IPS-15b (cell line): ENCODE measurements around the gene HINT2.

Experiments used
- H3K27me3 ChIP-seq: one replicate; pipeline ENCODE4 v1.6.1; 2013; ENCODE audit warnings: low read length; ENCODE audit not compliant: control insufficient read depth, insufficient read depth
- H3K36me3 ChIP-seq: one replicate; pipeline ENCODE4 v1.6.1; 2013; ENCODE audit warnings: low read length; ENCODE audit not compliant: control insufficient read depth, insufficient read depth
- H3K4me1 ChIP-seq: one replicate; pipeline ENCODE4 v1.6.1; 2013; ENCODE audit warnings: mild to moderate bottlenecking, low read length; ENCODE audit not compliant: control insufficient read depth, insufficient read depth
- H3K4me3 ChIP-seq: one replicate; pipeline ENCODE4 v1.5.1; 2013; ENCODE audit warnings: low read depth, low read length
- H3K9ac ChIP-seq: one replicate; pipeline ENCODE4 v1.6.1; 2013; ENCODE audit warnings: low read depth, mild to moderate bottlenecking, low read length
- H3K9me3 ChIP-seq: one replicate; pipeline ENCODE4 v1.6.1; 2013; ENCODE audit warnings: mild to moderate bottlenecking, low read length; ENCODE audit not compliant: control insufficient read depth, insufficient read depth

The HINT2 gene

DNA sequence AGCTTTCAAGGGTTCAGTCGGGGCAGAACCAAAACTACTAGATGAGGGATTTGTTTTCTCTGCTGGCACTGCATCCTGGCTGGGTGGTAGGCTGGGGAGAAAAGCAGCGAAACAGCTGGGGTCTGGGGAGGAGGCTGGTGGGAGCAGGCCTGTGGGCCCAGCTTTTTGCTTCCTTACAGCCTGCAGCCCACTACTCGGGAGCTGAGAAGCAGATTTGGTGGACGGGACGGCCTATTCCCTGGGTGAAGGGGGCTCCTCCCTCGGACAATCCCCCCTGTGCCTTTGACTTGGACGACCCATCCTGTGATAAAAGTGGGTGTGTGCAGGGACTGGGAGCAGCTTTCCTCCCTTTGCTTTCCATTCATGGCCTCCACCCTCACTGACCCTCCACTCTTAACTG is 14.3 kb downstream of the HINT2 start:
- H3K4me1 ChIP-seq = no peaks in the 10 kb centered on the region

DNA sequence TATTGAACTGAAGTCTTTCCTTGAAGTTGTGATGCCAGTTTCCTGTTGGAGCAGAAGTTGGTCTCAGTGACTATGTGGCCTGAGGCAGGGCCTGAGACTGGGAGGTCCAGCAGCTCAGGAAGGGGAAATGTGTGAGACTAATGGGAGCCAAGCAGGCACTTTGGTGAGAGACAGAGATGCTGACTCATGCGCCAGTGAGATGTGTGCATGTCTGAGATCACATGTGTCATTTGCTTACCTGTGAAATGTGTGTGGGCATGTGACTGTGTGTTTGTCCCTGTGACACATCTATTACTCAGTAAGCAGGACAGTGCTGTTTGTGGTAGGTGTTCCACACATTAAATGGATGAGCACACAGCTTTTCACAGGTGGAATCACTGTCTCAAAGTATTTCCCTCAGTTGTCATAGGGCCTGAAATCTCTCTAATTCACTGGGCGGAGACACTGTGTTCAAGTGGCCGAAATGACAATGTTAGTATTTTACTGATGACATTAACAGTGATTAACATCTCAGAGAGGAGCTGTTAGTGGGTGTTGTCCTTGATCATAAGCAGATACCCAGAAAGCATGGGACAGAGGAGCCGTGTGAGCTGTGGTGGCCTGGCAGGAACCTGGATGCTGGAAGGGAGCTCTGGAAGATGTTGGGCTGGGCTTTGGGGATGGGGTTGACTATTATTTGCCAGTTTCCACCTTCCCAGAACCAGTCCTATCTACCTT is 16.0 kb downstream of the HINT2 start:
- Histone ChIP-seq H3K36me3 (peaks cover 4% of the 10 kb centered on the region), H3K9ac (no peak overlapping the region), H3K4me1 (no peaks in the 10 kb centered on the region), H3K27me3 (no peaks in the 10 kb centered on the region), H3K4me3 (no peak overlapping the region), H3K9me3 (no peaks in the 10 kb centered on the region)

More for the DNA sequence above, 14.3 kb downstream of the HINT2 start:
- Histone ChIP-seq H3K27me3 (no peaks in the 10 kb centered on the region), H3K9ac (no peak overlapping the region), H3K4me3 (no peak overlapping the region), H3K9me3 (no peaks in the 10 kb centered on the region), H3K36me3 (peaks cover 4% of the 10 kb centered on the region)

DNA sequence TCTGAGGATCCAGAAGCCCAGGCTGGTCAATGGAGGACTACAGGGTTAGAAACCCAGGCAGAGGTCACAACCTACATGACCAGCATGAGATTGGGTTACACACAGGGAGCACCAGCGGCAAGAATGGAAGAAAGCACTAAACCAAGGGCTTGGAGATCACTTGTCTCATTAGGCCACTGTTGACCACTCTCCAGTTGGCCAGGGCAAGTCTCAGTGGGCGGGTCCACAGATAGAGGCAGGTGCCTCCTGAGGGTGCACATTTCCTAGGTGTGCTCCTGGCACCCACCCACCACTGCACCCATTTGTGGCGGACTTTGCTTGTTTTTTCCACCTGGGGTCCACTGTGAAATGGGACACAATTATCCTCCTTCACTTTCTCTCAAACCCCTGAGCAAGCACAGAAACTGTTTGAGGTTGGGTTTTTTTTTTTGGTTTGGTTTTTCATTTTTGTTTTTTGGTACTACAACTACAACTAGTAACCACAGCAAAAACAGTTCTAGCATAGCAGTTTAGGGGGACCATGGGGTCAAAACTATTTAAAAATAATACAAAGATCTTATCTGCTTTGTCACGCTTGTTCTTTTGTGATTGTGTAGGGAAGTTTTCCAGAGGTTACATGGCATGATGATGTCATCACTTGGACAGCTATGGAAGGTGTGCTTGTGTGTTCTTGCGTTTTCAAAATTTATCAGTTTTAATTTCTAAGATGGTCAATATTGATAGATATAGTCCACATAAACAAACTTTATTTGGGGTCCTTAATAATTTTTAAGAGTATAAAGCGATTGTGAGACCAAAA is 17.3 kb downstream of the HINT2 start:
- H3K9me3 ChIP-seq = no peaks in the 10 kb centered on the region
- H3K4me1 ChIP-seq = no peaks in the 10 kb centered on the region
- no peak overlapping the region for H3K9ac ChIP-seq
- peaks cover 3% of the 10 kb centered on the region for H3K36me3 ChIP-seq
- H3K4me3 ChIP-seq = no peak overlapping the region
- H3K27me3 ChIP-seq = no peaks in the 10 kb centered on the region

DNA sequence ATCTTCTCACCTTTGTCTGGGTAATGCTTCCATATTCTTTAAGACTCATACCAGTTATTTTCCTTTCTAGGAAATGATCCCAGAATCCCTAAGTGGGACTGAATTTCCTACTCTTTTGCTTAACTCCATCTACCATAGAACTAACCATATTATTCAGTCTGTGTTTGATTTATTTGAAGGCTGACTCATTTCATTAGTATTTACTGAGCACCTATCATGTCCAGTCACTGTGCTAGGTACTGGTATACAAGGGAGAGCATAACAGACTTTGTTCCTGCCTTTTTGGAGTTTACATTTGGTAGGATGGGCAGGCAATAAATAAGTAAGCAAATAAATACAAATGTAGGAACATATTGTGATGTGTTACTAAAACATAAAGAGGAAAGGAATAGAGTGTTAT is 19.1 kb downstream of the HINT2 start:
- no peaks in the 10 kb centered on the region for H3K9me3 ChIP-seq
- no peak overlapping the region for H3K4me3 ChIP-seq
- no peaks in the 10 kb centered on the region for H3K4me1 ChIP-seq
- no peak overlapping the region for H3K9ac ChIP-seq
- no peaks in the 10 kb centered on the region for H3K36me3 ChIP-seq
- H3K27me3 ChIP-seq = no peaks in the 10 kb centered on the region

DNA sequence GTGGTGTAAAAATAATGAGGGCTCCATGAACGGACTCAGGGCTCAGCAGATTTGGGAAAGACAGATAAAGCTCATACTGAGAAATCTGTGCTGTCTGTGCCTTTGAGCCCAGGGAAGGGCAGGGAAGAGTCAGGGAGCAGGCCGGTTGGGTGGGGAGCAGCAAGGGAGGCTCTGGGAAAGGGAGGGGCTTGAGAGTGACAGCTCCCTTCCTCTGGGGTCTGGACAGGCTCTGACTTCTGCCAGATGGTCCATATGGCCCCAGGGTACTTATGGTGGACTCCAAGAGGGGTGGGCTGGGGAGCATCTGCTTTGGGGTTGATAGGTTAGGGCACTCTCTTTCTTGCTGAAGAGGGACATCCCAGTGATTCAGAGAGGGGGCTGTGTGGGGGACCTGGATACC is 21.4 kb downstream of the HINT2 start:
- Histone ChIP-seq H3K27me3 (peaks cover 3% of the 10 kb centered on the region), H3K4me1 (peaks cover 2% of the 10 kb centered on the region), H3K9ac (no peak overlapping the region), H3K36me3 (no peaks in the 10 kb centered on the region), H3K9me3 (no peaks in the 10 kb centered on the region), H3K4me3 (no peak overlapping the region)

DNA sequence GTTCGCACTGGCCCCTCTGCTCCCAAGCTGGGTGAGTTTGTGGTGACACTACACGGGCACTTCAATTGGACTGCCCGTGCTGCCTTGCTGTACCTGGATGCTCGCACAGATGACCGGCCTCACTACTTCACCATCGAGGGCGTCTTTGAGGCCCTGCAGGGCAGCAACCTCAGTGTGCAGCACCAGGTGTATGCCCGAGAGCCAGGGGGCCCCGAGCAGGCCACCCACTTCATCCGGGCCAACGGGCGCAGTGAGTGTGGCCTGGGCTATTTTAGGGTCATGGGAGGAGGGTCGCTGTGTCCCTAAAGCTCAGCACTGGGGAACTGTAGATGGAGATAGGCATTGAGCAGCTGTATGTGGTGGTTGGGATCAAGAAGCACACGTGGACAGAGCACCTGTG is 22.0 kb downstream of the HINT2 start:
- Histone ChIP-seq H3K4me3 (no peak overlapping the region), H3K4me1 (peaks cover 2% of the 10 kb centered on the region), H3K27me3 (peaks cover 3% of the 10 kb centered on the region), H3K36me3 (no peaks in the 10 kb centered on the region), H3K9ac (no peak overlapping the region), H3K9me3 (no peaks in the 10 kb centered on the region)

DNA sequence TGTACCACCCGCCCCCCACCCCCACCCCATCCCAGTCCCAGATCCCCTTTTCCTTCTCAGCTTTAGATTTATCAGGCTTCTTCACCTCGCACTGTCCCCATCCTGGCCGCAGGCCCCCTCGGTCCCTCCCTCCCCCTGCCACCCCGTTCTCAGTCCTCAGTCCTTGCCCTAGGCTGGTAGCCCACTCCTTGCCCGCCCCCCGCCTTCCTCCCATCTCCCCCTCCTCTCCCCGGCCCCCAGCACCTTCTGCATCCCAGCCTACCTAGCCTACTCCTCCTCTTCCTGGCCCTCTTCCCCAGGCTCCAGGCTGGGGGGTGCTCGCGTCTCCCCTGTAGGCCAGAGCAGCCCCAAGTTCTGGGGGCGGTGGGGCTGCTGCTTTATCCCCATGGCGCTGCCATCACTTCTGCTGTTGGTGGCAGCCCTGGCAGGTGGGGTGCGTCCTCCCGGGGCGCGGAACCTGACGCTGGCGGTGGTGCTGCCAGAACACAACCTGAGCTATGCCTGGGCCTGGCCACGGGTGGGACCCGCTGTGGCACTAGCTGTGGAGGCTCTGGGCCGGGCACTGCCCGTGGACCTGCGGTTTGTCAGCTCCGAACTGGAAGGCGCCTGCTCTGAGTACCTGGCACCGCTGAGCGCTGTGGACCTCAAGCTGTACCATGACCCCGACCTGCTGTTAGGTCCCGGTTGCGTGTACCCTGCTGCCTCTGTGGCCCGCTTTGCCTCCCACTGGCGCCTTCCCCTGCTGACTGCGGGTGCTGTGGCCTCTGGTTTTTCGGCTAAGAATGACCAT is 22.6 kb downstream of the HINT2 start:
- Histone ChIP-seq H3K4me3 (peak overlapping the region; percentile 13), H3K4me1 (peaks cover 2% of the 10 kb centered on the region), H3K36me3 (no peaks in the 10 kb centered on the region), H3K9me3 (no peaks in the 10 kb centered on the region), H3K27me3 (peaks cover 3% of the 10 kb centered on the region), H3K9ac (peak overlapping the region; percentile 70)

DNA sequence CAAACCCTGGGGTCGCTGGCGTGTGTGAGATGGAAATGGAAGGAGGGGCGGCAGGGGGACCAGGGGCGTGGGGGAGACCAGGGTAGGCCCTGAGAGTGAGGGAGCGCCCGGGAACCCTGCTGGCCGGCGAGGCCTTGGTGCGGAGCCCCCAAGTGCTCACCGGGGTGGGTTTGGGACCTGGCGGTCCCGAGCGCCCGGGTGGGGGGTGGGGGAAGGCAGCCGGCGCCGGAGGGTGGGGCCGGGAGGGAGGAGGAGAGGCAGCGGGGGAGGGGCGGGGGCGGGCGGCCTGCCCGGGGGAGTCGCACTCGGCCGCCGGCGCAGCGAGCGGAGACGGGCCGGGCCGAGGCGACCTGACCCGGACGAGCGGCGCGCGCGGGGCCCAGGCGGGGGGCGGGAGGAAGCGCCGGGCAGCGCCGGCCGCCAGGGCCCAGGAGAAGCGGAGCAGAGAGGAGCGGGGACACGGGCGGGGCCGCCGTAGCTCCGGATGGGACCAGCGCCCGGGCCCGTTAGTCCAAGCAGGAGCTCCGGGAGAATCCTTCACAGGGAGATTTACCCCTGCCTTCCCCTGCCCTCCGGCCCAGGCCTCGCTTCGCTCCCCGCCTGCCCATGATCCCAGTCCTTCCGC is 23.4 kb downstream of the HINT2 start, which contains the start of gene NPR2:
TSS of gene NPR2 (plus strand) at position 295 of the 625 bp plus-strand sequence. CDS start 818 bp downstream, outside the sequence.
- H3K4me1 ChIP-seq = peaks cover 2% of the 10 kb centered on the region
- no peaks in the 10 kb centered on the region for H3K36me3 ChIP-seq
- peaks cover 3% of the 10 kb centered on the region for H3K27me3 ChIP-seq
- H3K9me3 ChIP-seq = no peaks in the 10 kb centered on the region
- H3K4me3 ChIP-seq = peak within 1 kb of the TSS; percentile 62
- H3K9ac ChIP-seq = peak within 1 kb of the TSS; percentile 70

DNA sequence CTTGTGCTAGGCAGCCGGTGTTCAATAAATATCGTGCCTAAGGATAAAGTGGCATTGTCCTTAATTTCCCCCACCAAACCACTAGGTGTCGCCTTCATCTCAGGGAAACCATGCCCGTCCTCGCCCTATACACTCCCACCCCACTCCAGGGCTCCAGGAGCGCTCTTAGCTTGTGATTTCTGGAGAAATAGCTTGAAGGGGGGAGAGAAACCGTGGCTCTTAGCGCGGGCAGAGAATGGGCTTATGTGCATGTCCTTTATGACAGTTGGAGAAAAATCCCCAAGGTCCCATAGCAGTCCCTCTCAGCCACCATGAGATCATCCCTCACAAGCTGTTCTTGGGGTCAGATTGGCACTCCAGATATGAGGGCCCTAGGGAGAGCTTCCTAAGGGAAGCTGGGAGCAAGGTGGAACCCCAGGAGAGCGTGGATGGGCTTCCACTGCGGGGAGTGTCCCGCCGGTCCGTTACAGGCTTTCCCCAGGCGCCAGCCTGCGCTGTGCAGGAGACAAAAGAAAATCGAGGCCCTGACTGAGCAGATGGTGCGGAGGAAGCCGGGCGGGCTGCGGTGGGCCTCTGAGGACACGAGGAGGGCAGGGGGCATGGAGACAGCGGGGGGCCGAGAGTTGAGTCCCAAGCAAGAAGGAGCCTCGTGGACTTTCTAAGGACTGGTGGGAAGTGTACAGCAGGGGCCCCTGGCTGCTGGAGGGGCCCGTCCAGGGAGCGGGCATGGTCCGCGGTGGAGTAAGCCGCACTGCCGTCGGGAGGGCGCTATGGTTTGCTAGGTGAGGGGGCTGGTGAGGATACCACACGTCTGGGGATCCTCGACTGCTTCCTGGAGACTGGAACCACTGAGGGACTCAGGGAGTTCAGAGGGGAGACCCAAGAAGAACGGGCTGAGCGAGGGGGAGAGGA is 24.2 kb downstream of the HINT2 start:
- peaks cover 3% of the 10 kb centered on the region for H3K27me3 ChIP-seq
- no peaks in the 10 kb centered on the region for H3K9me3 ChIP-seq
- H3K4me1 ChIP-seq = peaks cover 2% of the 10 kb centered on the region
- peak overlapping the region; percentile 55 for H3K4me3 ChIP-seq
- no peaks in the 10 kb centered on the region for H3K36me3 ChIP-seq
- H3K9ac ChIP-seq = peak overlapping the region; percentile 47

DNA sequence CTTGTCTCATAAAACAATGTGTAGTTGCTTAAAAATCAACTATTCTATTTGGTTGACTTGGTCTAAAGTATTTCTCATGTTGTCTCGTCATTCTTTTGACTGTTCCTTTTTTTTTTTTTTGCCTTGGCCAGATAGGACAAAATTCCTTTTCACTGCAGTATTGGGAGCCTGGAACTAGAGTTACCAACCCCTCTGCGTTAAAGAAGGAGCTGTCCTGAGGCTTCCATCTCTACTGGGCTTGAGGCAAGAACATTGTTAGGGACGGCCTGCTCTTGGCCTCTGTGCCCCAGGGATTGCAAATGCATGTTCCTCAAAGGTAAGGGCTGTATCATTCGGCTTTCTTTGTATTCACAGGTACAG is 24.8 kb downstream of the HINT2 start:
- Histone ChIP-seq H3K4me3 (no peak overlapping the region), H3K4me1 (peaks cover 2% of the 10 kb centered on the region), H3K9me3 (no peaks in the 10 kb centered on the region), H3K36me3 (no peaks in the 10 kb centered on the region), H3K27me3 (peaks cover 3% of the 10 kb centered on the region), H3K9ac (no peak overlapping the region)
